ENCODE results near the gene EARS2. TPM values are rescaled to one million over a fixed set of nuclear protein-coding genes. Genes with fewer than 3 reads are reported as not detected.
"Not testable (repeated sequence)": the region's sequence is repeated elsewhere in the genome, so short reads cannot be mapped to it uniquely, and the experiment has no call there.

Gene EARS2
- total RNA-seq, 4 donors from 2014 or later, result 8.4 to 39.6 (median 19.3) TPM

GRCh38 chr16:23484510-23485256 lies 72.5 kb downstream of the EARS2 start:
- in situ Hi-C loops (cut with MboI; ENCODE audit: low sequenced_read_pairs in 4 of 4) (no loop called here), intact Hi-C loops (cut with DNase I; ENCODE audit: low total_unique reads) (no loop called here)
- H3K27me3 ChIP-seq, result no peaks in the 10 kb centered on the region
- no peaks in the 10 kb centered on the region for H3K9me3 ChIP-seq
- no peak for ATAC-seq
- TF ChIP-seq CTCF (IDR thresholded peaks at IDR 0.05 in 4 of 5, conservative IDR thresholded peaks at IDR 0.05 in 1 of 5) (no peak), POLR2A (IDR thresholded peaks at IDR 0.05) (no peak)
- no peak overlapping the region for H3K4me3 ChIP-seq
- H3K36me3 ChIP-seq, result peaks cover 2 to 99% of the 10 kb centered on the region in 2 donors
- H3K4me1 ChIP-seq, result no peaks in the 10 kb centered on the region
- DNase-seq, result no peak
- H3K27ac ChIP-seq, result no peak overlapping the region

DNA sequence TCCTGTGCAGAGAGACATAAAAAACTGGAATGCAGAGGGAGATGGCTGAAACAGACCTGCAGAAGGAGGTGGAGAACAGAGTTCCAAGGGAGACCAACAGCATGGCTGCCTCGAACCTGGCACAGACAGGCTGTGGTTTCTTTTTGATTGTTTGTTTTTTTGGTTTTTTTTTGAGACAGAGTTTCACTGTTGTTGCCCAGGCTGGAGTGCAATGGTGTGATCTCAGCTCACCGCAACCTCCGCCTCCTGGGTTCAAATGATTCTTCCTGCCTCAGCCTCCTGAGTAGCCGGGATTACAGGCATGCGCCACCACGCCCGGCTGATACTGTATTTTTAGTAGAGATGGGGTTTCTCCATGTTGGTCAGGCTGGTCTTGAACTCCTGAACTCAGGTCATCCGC lies 73.7 kb downstream of the EARS2 start:
- H3K27ac ChIP-seq; ATAC-seq; DNase-seq; H3K4me1 ChIP-seq; H3K27me3 ChIP-seq; H3K9me3 ChIP-seq; intact Hi-C loops (cut with DNase I; ENCODE audit: low total_unique reads); in situ Hi-C loops (cut with MboI; ENCODE audit: low sequenced_read_pairs in 4 of 4); H3K4me3 ChIP-seq: not testable (repeated sequence)
- peaks cover 2 to 99% of the 10 kb centered on the region in 2 donors for H3K36me3 ChIP-seq

GRCh38 chr16:23482778-23483177 lies 74.4 kb downstream of the EARS2 start:
- in situ Hi-C loops (cut with MboI; ENCODE audit: low sequenced_read_pairs in 4 of 4) (no loop called here), intact Hi-C loops (cut with DNase I; ENCODE audit: low total_unique reads) (no loop called here)
- H3K27me3 ChIP-seq, result no peaks in the 10 kb centered on the region
- no peaks in the 10 kb centered on the region for H3K9me3 ChIP-seq
- H3K27ac ChIP-seq, result no peak overlapping the region
- no peak for TF ChIP-seq POLR2A (IDR thresholded peaks at IDR 0.05)
- TF ChIP-seq CTCF (IDR thresholded peaks at IDR 0.05 in 4 of 5, conservative IDR thresholded peaks at IDR 0.05 in 1 of 5), result no peak
- no peaks in the 10 kb centered on the region for H3K4me1 ChIP-seq
- DNase-seq, result no peak
- peaks cover 2 to 99% of the 10 kb centered on the region in 2 donors for H3K36me3 ChIP-seq
- ATAC-seq, result no peak
- no peak overlapping the region for H3K4me3 ChIP-seq

GRCh38 chr16:23480257-23480656 lies 76.9 kb downstream of the EARS2 start:
- intact Hi-C loops (cut with DNase I; ENCODE audit: low total_unique reads), result no loop called here
- Histone ChIP-seq H3K27me3 (no peaks in the 10 kb centered on the region), H3K36me3 (peaks cover 2 to 98% of the 10 kb centered on the region in 2 donors), H3K4me3 (no peak overlapping the region), H3K9me3 (no peaks in the 10 kb centered on the region), H3K4me1 (no peaks in the 10 kb centered on the region), H3K27ac (no peak overlapping the region)
- no peak for DNase-seq
- TF ChIP-seq CTCF (IDR thresholded peaks at IDR 0.05 in 4 of 5, conservative IDR thresholded peaks at IDR 0.05 in 1 of 5) (no peak), POLR2A (IDR thresholded peaks at IDR 0.05) (no peak)
- in situ Hi-C loops (cut with MboI; ENCODE audit: low sequenced_read_pairs in 4 of 4), result no loop called here
- no peak for ATAC-seq

DNA sequence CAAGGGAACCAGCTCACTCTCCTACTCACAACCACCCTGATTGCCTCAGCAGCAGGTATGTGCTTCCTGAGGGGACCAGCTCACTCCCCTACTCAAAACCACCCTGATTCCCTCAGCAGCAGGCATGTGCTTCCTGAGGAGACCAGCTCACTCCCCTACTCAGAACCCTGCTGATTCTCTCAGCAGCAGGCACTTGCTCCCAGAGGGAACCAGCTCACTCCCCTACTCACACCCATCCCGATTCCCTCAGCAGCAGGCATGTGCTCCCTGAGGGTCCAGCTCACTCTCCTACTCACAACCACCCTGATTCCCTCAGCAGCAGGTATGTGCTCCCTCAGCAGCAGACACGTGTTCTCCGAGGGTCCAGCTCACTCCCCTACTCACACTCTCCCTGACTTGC lies 78.0 kb downstream of the EARS2 start:
- no peak overlapping the region for H3K27ac ChIP-seq
- intact Hi-C loops (cut with DNase I; ENCODE audit: low total_unique reads) (no loop called here), in situ Hi-C loops (cut with MboI; ENCODE audit: low sequenced_read_pairs in 4 of 4) (no loop called here)
- H3K36me3 ChIP-seq, result peaks cover 2 to 99% of the 10 kb centered on the region in 2 donors
- no peaks in the 10 kb centered on the region for H3K4me1 ChIP-seq
- no peak for ATAC-seq
- DNase-seq, result no peak
- H3K4me3 ChIP-seq, result no peak overlapping the region
- H3K9me3 ChIP-seq, result no peaks in the 10 kb centered on the region
- TF ChIP-seq POLR2A (IDR thresholded peaks at IDR 0.05) (no peak), CTCF (IDR thresholded peaks at IDR 0.05 in 4 of 5, conservative IDR thresholded peaks at IDR 0.05 in 1 of 5) (no peak)
- H3K27me3 ChIP-seq, result no peaks in the 10 kb centered on the region

All from gastrocnemius medialis (tissue), 4 donors.